ENCODE measurements around the gene SNX10. TPM values are rescaled to one million over a fixed set of nuclear protein-coding genes. Genes with fewer than 3 reads are reported as not detected.

The SNX10 gene
- total and polyA plus RNA-seq, 5 donors = 1.3 to 3.5 (median 2.8) TPM

DNA sequence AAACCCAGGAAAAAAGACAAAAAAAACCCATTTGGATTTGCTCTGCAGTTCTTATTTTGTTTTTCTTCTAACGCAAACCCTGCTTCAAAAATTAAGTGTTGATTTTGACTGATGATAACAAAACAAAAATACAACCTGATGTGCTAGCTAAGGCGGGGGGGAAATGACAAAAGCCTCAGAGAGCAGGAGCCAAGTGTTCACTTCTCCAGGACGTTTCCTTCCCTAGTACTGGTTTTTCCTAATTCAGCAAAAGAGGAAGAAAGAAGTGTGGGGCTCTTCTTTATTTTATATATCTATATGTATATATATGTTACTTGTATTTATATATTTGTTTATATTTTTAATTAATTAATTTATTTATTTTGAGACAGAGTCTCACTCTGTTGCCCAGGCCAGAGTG, 28.0 kb downstream of the SNX10 start:
- Histone ChIP-seq H3K4me3 (ENCODE audit: low read length) (no peak overlapping the region), H3K9me3 (ENCODE audit: control insufficient read depth, low read length) (no peaks in the 10 kb centered on the region), H3K27ac (ENCODE audit: low read length) (no peak overlapping the region), H3K4me1 (ENCODE audit: control insufficient read depth, insufficient read depth, low read length) (no peaks in the 10 kb centered on the region), H3K27me3 (ENCODE audit: control insufficient read depth, insufficient read depth) (no peaks in the 10 kb centered on the region)
- no peak for ATAC-seq
- no peak for DNase-seq
- WGBS = 49% methylated on average over 3 of the region's 3 CpGs
- intact Hi-C loops (cut with DNase I) = no loop called here

DNA sequence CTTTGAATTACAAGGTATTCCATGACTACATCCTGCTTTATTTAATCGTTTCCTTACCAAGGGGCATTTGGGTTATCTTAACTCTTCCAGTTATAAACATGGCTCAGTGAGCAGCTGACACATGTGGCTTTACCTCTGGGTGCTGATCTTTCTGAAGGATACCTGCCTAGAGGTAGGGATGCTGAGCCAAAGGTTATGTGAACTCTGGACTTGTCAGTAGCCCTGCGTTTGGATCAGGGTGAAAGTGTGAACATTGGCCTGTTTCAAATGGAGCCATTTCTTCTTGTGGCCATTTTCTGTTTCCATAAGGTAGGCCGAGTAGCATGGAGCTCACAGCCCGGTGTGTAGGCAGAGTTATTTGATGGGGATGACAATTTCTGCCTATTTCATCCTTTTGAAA, 29.2 kb downstream of the SNX10 start:
- intact Hi-C loops (cut with DNase I) = no loop called here
- no peak overlapping the region for H3K4me3 ChIP-seq (ENCODE audit: low read length)
- DNase-seq = no peak
- ATAC-seq = no peak
- no peaks in the 10 kb centered on the region for H3K4me1 ChIP-seq (ENCODE audit: control insufficient read depth, insufficient read depth, low read length)
- H3K27me3 ChIP-seq (ENCODE audit: control insufficient read depth, insufficient read depth) = no peaks in the 10 kb centered on the region
- H3K27ac ChIP-seq (ENCODE audit: low read length) = no peak overlapping the region
- WGBS = 87% methylated on average over 4 of the region's 4 CpGs
- no peaks in the 10 kb centered on the region for H3K9me3 ChIP-seq (ENCODE audit: control insufficient read depth, low read length)

DNA sequence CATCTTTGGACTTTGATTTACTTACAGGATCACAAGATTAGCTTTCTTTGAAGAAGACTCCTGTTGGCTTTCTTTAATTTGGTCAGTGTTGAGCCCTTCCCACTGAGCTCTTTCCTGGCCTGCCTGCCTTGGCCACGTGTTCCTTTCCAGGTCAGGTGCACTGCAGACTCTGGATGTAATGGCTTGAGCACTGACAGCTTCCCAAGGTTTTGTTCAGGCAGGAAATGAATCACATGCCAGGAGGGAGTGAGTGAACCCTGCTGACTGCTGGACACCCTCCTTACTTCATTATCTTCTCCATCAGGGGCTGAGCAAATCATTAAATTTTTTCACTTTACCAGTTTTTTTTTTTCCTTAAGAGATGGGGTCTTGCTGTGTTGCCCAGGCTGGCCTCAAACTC, 29.8 kb downstream of the SNX10 start:
- intact Hi-C loops (cut with DNase I) = no loop called here
- 48% methylated on average over 1 of the region's 1 CpG for WGBS
- ATAC-seq = no peak
- H3K9me3 ChIP-seq (ENCODE audit: control insufficient read depth, low read length) = no peaks in the 10 kb centered on the region
- H3K27me3 ChIP-seq (ENCODE audit: control insufficient read depth, insufficient read depth) = no peaks in the 10 kb centered on the region
- DNase-seq = no peak
- no peaks in the 10 kb centered on the region for H3K4me1 ChIP-seq (ENCODE audit: control insufficient read depth, insufficient read depth, low read length)
- H3K4me3 ChIP-seq (ENCODE audit: low read length) = no peak overlapping the region
- no peak overlapping the region for H3K27ac ChIP-seq (ENCODE audit: low read length)

DNA sequence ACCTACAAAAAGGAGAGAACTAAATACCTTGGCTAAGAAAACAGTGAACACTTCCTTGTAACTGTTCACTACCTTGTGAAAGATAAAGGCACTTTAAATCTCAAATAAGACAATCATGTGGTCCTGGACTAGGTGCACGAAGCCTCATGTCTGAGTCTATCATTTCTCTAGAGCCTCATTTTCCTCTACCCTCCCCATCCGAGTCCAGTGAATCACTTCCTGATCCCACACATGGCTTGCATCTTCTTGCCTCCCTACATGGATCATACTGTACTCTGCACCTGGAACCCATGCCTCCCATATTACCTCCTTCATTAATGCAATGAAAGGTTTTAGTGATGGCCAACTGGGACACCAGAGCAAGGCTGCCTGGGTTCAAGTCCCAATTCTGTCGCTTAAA, 34.5 kb downstream of the SNX10 start:
- ATAC-seq = no peak
- Histone ChIP-seq H3K9me3 (ENCODE audit: control insufficient read depth, low read length) (no peaks in the 10 kb centered on the region), H3K4me3 (ENCODE audit: low read length) (no peak overlapping the region), H3K27me3 (ENCODE audit: control insufficient read depth, insufficient read depth) (no peaks in the 10 kb centered on the region), H3K4me1 (ENCODE audit: control insufficient read depth, insufficient read depth, low read length) (no peaks in the 10 kb centered on the region), H3K27ac (ENCODE audit: low read length) (no peak overlapping the region)
- 74% methylated on average over 3 of the region's 3 CpGs for WGBS
- intact Hi-C loops (cut with DNase I) = no loop called here
- no peak for DNase-seq

DNA sequence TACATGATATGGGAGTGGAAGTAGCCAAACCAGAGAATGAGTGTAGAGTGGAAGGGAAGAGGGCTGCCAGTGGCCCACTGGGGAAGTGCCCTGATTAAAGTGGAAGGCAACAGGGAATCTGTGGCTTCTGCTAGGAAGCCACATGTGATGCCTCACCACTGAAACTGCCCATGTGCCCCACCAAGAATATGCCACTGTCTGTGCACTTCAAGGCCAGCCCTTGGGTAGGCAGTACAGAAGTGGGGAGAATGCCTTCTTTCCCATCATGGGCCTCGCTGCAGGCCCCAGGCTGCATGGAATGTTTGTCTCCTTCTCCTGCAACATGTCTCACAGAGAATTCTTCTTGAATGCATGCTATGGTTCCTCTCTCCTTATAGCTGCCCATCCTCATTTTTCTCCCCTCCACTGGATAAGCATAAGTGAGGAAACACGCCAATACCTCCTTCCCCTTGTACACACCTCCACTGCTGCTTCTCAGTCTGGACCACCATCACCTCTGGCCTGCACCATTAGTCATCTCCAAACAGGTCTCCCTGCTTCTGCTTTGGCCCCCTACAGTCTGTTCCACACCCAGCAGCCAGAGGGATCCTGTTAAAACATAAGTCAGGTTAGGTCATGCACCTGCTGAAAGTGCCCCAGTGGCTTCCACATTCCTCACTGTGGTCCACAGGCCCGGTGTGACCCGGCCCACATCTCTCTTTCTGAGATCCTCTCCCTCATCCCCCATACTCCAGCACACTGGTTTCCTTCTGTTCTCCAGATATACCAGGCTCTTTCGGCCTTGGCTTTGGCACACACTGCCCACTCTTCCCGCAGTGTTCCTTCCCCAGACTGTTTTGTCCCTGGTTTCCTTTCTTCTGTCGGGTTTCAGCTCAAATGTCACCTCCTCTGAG, 37.1 kb downstream of the SNX10 start:
- ATAC-seq (no peak), DNase-seq (no peak)
- WGBS = 90% methylated on average over 7 of the region's 7 CpGs
- Histone ChIP-seq H3K27me3 (ENCODE audit: control insufficient read depth, insufficient read depth) (no peaks in the 10 kb centered on the region), H3K4me1 (ENCODE audit: control insufficient read depth, insufficient read depth, low read length) (no peaks in the 10 kb centered on the region), H3K9me3 (ENCODE audit: control insufficient read depth, low read length) (no peaks in the 10 kb centered on the region), H3K4me3 (ENCODE audit: low read length) (no peak overlapping the region), H3K27ac (ENCODE audit: low read length) (no peak overlapping the region)
- intact Hi-C loops (cut with DNase I) = no loop called here

DNA sequence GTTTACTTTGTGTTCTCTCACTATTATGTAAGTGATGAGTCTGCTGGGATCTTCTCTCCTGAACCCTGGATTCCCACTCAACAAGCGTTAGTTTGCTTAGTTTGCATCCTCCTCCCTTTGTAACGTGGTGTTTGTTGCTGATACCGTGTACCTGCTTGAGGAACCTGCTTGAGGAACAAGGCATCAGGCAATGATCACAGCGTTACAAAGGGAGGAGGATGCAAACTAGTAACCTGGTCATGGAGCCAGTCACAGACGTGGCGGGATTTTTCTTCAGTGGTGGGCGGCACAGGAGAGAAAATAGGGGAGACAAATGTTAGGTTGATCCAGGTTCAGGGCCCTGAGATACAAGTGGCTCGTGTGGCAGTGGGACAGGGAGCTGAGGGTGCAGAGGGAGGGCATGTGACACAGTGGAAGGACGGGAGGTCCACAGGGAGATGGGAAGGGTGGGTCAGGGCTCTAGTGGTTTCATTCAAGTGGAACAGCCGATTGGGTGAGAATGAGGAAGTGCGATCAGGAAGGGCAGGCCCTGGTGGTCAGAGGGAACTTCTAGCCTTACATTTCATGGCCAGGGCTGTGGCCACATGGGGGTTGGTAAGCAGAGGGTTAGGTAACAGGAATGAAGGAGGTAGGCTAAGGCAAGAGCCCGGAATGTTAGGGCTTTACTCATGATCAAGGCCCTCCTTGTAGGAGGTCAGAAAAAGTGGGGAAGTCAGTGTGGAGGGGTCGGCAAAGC, 38.0 kb downstream of the SNX10 start:
- ATAC-seq (peak; percentile 55 to 71), DNase-seq (peak; percentile 32 to 56 (median 55))
- Histone ChIP-seq H3K4me1 (ENCODE audit: control insufficient read depth, insufficient read depth, low read length) (no peaks in the 10 kb centered on the region), H3K27ac (ENCODE audit: low read length) (no peak overlapping the region), H3K4me3 (ENCODE audit: low read length) (no peak overlapping the region), H3K27me3 (ENCODE audit: control insufficient read depth, insufficient read depth) (no peaks in the 10 kb centered on the region), H3K9me3 (ENCODE audit: control insufficient read depth, low read length) (no peaks in the 10 kb centered on the region)
- WGBS = 79% methylated on average over 13 of the region's 13 CpGs
- intact Hi-C loops (cut with DNase I) = no loop called here

DNA sequence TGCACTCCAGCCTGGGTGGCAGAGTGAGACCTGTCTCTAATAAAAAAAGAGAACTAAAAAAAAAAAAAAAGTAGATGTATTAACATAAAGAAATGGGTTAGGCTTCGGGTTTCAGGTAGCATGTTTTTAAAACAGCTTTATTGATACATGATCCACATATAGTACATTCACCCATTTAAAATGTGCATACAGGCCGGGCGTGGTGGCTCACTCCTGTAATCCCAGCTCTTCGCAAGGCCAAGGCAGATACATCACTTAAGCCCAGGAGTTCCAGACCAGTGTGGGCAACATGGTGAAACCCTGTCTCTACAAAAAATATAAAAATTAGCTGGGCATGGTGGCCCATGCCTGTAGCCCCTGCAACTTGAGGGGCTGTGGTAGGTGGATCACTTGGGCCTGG, 39.5 kb downstream of the SNX10 start:
- no peak overlapping the region for H3K27ac ChIP-seq (ENCODE audit: low read length)
- no peak overlapping the region for H3K4me3 ChIP-seq (ENCODE audit: low read length)
- WGBS = 92% methylated on average over 4 of the region's 4 CpGs
- intact Hi-C loops (cut with DNase I) = no loop called here
- H3K9me3 ChIP-seq (ENCODE audit: control insufficient read depth, low read length) = no peaks in the 10 kb centered on the region
- DNase-seq (no peak), ATAC-seq (no peak)
- no peaks in the 10 kb centered on the region for H3K4me1 ChIP-seq (ENCODE audit: control insufficient read depth, insufficient read depth, low read length)
- H3K27me3 ChIP-seq (ENCODE audit: control insufficient read depth, insufficient read depth) = no peaks in the 10 kb centered on the region

DNA sequence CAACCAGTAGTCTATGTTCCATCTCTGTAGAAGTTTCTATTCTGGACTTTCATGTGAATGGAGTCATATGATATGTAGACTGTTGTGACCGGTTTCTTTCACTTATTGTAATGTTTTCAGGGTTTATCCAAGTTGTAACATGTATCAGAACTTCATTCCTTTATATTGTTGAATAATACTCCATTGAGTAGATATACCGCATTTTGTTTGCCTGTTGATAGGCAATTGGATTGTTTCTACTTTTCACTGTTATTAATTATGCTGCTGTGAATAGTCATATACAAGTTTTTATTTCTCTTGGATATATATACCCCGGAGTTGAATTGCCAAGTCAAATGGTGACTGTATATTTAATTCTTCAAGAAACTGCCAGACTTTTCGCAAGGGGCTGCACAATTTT, 40.1 kb downstream of the SNX10 start:
- Histone ChIP-seq H3K4me1 (ENCODE audit: control insufficient read depth, insufficient read depth, low read length) (no peaks in the 10 kb centered on the region), H3K27me3 (ENCODE audit: control insufficient read depth, insufficient read depth) (no peaks in the 10 kb centered on the region), H3K4me3 (ENCODE audit: low read length) (no peak overlapping the region), H3K9me3 (ENCODE audit: control insufficient read depth, low read length) (no peaks in the 10 kb centered on the region), H3K27ac (ENCODE audit: low read length) (no peak overlapping the region)
- intact Hi-C loops (cut with DNase I) = no loop called here
- ATAC-seq = no peak
- WGBS = 85% methylated on average over 4 of the region's 4 CpGs
- no peak for DNase-seq

DNA sequence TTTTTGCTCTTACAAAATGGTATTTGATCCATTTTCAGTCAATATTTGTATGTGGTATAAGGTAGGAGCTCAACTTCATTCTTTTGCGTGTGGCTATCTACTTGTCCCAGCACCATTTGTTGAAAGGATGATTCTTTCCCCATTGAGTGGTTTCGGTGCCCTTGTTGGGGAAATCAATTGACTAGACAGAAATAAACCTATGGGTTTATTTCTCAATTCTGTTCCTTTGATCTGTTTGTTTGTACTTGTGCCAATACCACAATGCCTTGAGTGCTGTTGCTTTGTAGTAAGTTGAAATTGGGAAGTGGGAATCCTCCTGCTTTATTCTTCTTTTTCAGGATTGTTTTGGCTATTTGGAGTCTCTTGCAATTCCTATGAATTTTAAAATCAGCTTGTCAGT, 41.0 kb downstream of the SNX10 start:
- ATAC-seq = no peak
- no peak for DNase-seq
- WGBS = 89% methylated on average over 2 of the region's 2 CpGs

DNA sequence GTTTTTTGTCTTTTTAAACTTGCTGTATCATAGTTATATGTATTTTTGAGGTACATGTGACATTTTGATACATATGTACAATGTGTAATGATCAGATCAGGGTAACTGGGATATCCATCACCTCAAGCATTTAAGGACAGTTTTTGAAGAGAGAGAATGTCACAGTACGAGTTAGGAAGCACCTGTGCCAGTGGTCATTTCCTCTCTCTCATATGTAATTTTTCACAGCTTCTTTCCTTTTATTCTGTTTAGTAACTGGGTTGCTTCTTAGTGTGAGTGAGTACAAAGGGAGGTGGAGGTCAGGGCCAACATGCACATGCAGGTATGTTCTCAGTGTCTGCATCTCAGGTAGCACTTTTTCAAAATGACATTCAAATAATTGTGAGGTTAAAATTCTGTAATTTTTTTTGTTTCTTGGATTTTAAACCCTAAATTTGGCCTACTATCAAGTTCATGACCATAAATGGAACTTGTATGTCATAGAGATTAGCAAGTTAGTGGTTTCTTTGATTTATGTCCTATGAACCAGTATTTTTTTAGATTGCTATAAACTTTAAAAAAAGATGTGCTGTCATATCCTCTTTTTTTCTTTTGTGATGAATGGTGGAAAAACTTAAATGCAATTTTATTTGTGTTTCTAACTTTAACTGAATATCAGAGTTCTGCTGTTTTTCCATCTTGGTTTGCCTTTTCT, 42.7 kb downstream of the SNX10 start:
- Histone ChIP-seq H3K9me3 (ENCODE audit: control insufficient read depth, low read length) (no peaks in the 10 kb centered on the region), H3K4me1 (ENCODE audit: control insufficient read depth, insufficient read depth, low read length) (no peaks in the 10 kb centered on the region), H3K4me3 (ENCODE audit: low read length) (no peak overlapping the region), H3K27ac (ENCODE audit: low read length) (no peak overlapping the region), H3K27me3 (ENCODE audit: control insufficient read depth, insufficient read depth) (no peaks in the 10 kb centered on the region)
- 57% methylated on average over 1 of the region's 1 CpG for whole genome bisulfite sequencing
- DNase-seq (no peak), ATAC-seq (no peak)
- intact Hi-C loops (cut with DNase I) = no loop called here

More for the DNA sequence above, 41.0 kb downstream of the SNX10 start:
- no peaks in the 10 kb centered on the region for H3K27me3 ChIP-seq (ENCODE audit: control insufficient read depth, insufficient read depth)
- intact Hi-C loops (cut with DNase I) = no loop called here
- no peak overlapping the region for H3K4me3 ChIP-seq (ENCODE audit: low read length)
- H3K27ac ChIP-seq (ENCODE audit: low read length) = no peak overlapping the region
- no peaks in the 10 kb centered on the region for H3K9me3 ChIP-seq (ENCODE audit: control insufficient read depth, low read length)
- no peaks in the 10 kb centered on the region for H3K4me1 ChIP-seq (ENCODE audit: control insufficient read depth, insufficient read depth, low read length)

Data from right cardiac atrium (tissue), 5 donors.